GM12891 (cell line): ENCODE results near the gene NEK7.

Source experiments
- PAX5 ChIP-seq: IDR thresholded peaks from 2 replicates; pipeline ENCODE4 v1.6.1; 2011; ENCODE audit warnings: low read length, moderate library complexity, mild to moderate bottlenecking; ENCODE audit not compliant: insufficient read depth, severe bottlenecking
- POLR2A ChIP-seq: IDR thresholded peaks from 2 replicates; pipeline ENCODE4 v1.6.1; 2011; ENCODE audit warnings: low read depth, low read length, control low read depth
- POLR2AphosphoS5 ChIP-seq: IDR thresholded peaks from 2 replicates; pipeline ENCODE4 v1.6.1; 2011; ENCODE audit warnings: low read depth, low read length, control low read depth
- TAF1 ChIP-seq: IDR thresholded peaks from 2 replicates; pipeline ENCODE4 v1.6.1; 2011; ENCODE audit warnings: low read depth, low read length, control low read depth

DNA sequence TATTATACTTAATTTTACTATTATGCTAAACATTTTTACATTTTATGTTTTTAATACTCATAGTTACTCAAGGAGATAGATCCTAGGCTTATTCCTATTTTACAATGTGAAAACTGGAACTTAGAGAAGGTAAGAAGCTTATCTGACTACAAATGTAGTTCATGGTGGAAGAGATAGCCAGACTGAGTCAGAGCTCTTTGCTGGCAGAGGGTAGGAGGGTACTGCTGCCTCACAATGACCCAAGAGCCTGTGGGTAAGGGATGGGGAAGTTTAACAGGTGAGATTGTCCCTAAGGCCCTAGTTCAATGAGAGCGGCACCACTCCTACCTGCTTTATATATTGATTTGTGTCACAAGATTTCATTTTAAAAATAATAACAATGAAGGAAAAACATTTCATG lies 34.1 kb upstream of the NEK7 start:
- no peak for TF ChIP-seq POLR2A
- TF ChIP-seq POLR2AphosphoS5: no peak
- TF ChIP-seq TAF1: no peak
- TF ChIP-seq PAX5: no peak
